ENCODE results near the gene RNF220. TPM values are rescaled to one million over a fixed set of nuclear protein-coding genes. Genes with fewer than 3 reads are reported as not detected.

RNF220 gene
- total RNA-seq, 1 experiment from 2014 or later, result 92.4 TPM

DNA sequence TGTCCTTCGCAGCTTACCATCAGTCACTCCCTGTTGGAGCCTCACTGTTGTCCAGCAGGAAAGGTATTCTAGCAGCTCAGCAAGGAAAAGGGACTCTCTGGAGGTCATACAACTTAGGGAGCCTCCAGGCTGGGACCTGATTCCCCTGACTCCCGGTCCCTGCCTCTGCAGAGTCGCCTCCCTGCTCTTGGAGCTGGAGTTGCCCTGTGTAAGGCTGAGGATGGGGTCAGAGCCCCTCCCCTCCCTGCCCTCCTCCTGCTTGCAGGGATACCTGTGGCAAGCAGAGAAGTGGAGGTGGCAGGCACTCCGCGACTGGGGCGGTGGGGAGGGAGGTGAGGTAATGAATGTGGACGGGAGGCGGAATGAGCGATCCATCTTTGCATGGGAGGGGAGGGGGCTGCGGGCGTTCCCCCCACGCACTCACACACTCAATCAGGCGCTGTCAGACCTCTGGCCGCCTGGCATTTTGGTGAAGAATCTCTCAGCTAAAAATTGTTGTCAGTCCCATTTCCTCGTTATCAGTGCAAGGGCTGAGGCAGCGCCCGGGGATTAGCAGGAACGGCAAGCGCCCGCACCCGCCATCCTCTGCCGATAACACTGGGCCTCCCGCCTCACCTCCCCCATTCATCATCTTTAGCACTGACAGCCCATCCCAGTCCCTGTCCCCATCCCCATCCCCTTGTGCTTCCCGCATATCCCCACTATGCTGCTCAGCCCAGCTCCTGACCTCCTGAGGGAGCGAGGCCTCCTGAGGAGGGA is 204.9 kb downstream of the RNF220 start:
- no peak for DNase-seq
- Histone ChIP-seq H3K27me3 (replicated peaks; ENCODE audit: control insufficient read depth, insufficient read depth, low read length) (no peaks in the 10 kb centered on the region), H3K9me3 (no peaks in the 10 kb centered on the region), H3K36me3 (ENCODE audit: control insufficient read depth, insufficient read depth, low read length) (no peaks in the 10 kb centered on the region), H3K4me3 (ENCODE audit: low read depth, low read length) (no peak overlapping the region), H3K4me1 (no peaks in the 10 kb centered on the region)
- Mint-ChIP-seq H3K27me3 (ENCODE audit: insufficient read depth, unreplicated experiment) (peaks cover 3% of the 10 kb centered on the region), H3K4me3 (ENCODE audit: unreplicated experiment) (no peak overlapping the region), H3K9me3 (ENCODE audit: unreplicated experiment) (no peaks in the 10 kb centered on the region), H3K27ac (ENCODE audit: unreplicated experiment) (no peak overlapping the region), H3K36me3 (ENCODE audit: insufficient read depth, unreplicated experiment) (no peaks in the 10 kb centered on the region), H3K4me1 (ENCODE audit: low read depth, unreplicated experiment) (no peaks in the 10 kb centered on the region)
- BruUV-seq (replicated peaks), result no TSS peak
- ChIA-PET POLR2A (interaction anchor here (1.4 kb wide), 1 partner anchor 22 kb away, joined by 10 read pairs; no protein-coding TSS in a partner anchor), CTCF (no interaction called here)
- intact Hi-C loops (cut with micrococcal nuclease; ENCODE audit: unreplicated experiment), result loop anchor here (1.0 kb wide), 1 partner anchor 43 kb away; no protein-coding TSS in a partner anchor
- TF ChIP-seq, protein P1, sequence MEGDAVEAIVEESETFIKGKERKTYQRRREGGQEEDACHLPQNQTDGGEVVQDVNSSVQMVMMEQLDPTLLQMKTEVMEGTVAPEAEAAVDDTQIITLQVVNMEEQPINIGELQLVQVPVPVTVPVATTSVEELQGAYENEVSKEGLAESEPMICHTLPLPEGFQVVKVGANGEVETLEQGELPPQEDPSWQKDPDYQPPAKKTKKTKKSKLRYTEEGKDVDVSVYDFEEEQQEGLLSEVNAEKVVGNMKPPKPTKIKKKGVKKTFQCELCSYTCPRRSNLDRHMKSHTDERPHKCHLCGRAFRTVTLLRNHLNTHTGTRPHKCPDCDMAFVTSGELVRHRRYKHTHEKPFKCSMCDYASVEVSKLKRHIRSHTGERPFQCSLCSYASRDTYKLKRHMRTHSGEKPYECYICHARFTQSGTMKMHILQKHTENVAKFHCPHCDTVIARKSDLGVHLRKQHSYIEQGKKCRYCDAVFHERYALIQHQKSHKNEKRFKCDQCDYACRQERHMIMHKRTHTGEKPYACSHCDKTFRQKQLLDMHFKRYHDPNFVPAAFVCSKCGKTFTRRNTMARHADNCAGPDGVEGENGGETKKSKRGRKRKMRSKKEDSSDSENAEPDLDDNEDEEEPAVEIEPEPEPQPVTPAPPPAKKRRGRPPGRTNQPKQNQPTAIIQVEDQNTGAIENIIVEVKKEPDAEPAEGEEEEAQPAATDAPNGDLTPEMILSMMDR (IDR thresholded peaks at IDR 0.05; ENCODE audit: insufficient read depth in 1 of 2, low read depth in 1 of 2, low read length in 1 of 2, severe bottlenecking in 1 of 2, unreplicated experiment in 1 of 2), result no peak

DNA sequence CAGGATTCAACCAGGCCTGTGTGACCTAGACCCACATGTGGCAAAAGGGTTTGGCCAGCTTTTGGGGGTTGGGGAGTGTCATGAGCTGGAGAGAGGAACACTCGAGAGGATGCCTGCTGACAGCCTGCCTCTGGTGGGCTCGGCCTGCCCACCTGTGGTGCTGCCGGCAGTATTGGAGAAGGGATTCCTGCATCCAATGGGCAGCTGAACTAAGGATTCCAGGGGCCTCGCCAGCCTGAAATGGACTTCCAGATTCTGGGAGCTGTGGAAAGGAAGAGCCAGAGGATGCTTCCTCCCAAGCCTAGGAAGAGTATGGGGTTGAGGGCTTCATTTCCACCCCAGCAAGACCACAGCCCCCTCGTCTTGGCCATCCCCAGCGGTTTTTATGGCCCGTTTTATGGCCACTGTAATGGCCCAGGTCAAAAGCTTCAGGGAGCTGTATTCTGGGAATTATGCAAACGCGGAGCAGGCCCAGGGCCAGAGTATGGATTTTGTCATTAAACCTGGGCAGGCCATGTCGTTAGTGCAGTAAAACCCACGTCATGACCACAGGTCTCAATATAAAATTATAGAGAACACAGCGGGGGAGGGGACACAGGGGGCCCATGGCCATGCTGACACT is 205.6 kb downstream of the RNF220 start:
- peaks cover 3% of the 10 kb centered on the region for H3K27me3 Mint-ChIP-seq (ENCODE audit: insufficient read depth, unreplicated experiment)
- no peaks in the 10 kb centered on the region for H3K9me3 Mint-ChIP-seq (ENCODE audit: unreplicated experiment)
- ChIA-PET POLR2A (interaction anchor here (1.4 kb wide), 1 partner anchor 22 kb away, joined by 10 read pairs; no protein-coding TSS in a partner anchor), CTCF (interaction anchor here (0.5 to 1.2 kb wide), 2 partner anchors 15 to 42 kb away, joined by 3 to 4 read pairs; no protein-coding TSS in a partner anchor)
- TF ChIP-seq, protein P1 (IDR thresholded peaks at IDR 0.05; ENCODE audit: insufficient read depth in 1 of 2, low read depth in 1 of 2, low read length in 1 of 2, severe bottlenecking in 1 of 2, unreplicated experiment in 1 of 2), result no peak
- no peaks in the 10 kb centered on the region for H3K4me1 Mint-ChIP-seq (ENCODE audit: low read depth, unreplicated experiment)
- no TSS peak for BruUV-seq (replicated peaks)
- no peaks in the 10 kb centered on the region for H3K36me3 ChIP-seq (ENCODE audit: control insufficient read depth, insufficient read depth, low read length)
- H3K4me3 Mint-ChIP-seq (ENCODE audit: unreplicated experiment), result no peak overlapping the region
- H3K27ac Mint-ChIP-seq (ENCODE audit: unreplicated experiment), result no peak overlapping the region
- H3K9me3 ChIP-seq, result no peaks in the 10 kb centered on the region
- H3K4me3 ChIP-seq (ENCODE audit: low read depth, low read length), result no peak overlapping the region
- intact Hi-C loops (cut with micrococcal nuclease; ENCODE audit: unreplicated experiment), result no loop called here
- no peaks in the 10 kb centered on the region for H3K36me3 Mint-ChIP-seq (ENCODE audit: insufficient read depth, unreplicated experiment)
- H3K4me1 ChIP-seq, result no peaks in the 10 kb centered on the region
- DNase-seq, result no peak
- H3K27me3 ChIP-seq (replicated peaks; ENCODE audit: control insufficient read depth, insufficient read depth, low read length), result no peaks in the 10 kb centered on the region

DNA sequence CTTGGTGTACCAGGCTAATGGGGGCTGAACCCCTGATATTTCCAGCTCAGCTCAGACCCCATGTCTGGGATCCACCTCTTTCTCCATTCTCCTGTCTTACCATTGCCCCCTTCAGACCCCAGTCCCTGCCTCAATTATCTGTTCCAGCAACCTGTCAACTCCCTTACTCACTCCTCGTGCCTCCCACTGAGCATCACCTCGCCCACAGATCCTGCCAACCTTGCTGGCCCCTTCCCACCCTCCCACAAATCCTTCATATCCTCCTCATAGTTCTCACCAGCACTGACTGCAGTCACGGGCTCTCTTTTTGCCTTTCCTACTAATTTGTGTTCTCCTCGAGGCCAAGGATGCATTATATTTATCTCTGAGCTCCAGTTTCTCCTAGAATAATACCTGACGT is 206.4 kb downstream of the RNF220 start:
- TF ChIP-seq, protein P1 (IDR thresholded peaks at IDR 0.05; ENCODE audit: insufficient read depth in 1 of 2, low read depth in 1 of 2, low read length in 1 of 2, severe bottlenecking in 1 of 2, unreplicated experiment in 1 of 2), result no peak
- no TSS peak for BruUV-seq (replicated peaks)
- H3K4me3 Mint-ChIP-seq (ENCODE audit: unreplicated experiment), result no peak overlapping the region
- no peaks in the 10 kb centered on the region for H3K4me1 ChIP-seq
- no peak overlapping the region for H3K4me3 ChIP-seq (ENCODE audit: low read depth, low read length)
- ChIA-PET CTCF (interaction anchor here (1.2 kb wide), 1 partner anchor 41 kb away, joined by 4 read pairs; no protein-coding TSS in a partner anchor), POLR2A (interaction anchor here (1.4 kb wide), 1 partner anchor 21 kb away, joined by 10 read pairs; no protein-coding TSS in a partner anchor)
- DNase-seq, result no peak
- H3K4me1 Mint-ChIP-seq (ENCODE audit: low read depth, unreplicated experiment), result no peaks in the 10 kb centered on the region
- H3K9me3 Mint-ChIP-seq (ENCODE audit: unreplicated experiment), result no peaks in the 10 kb centered on the region
- intact Hi-C loops (cut with micrococcal nuclease; ENCODE audit: unreplicated experiment), result no loop called here
- peaks cover 3% of the 10 kb centered on the region for H3K27me3 Mint-ChIP-seq (ENCODE audit: insufficient read depth, unreplicated experiment)
- H3K9me3 ChIP-seq, result no peaks in the 10 kb centered on the region
- H3K36me3 Mint-ChIP-seq (ENCODE audit: insufficient read depth, unreplicated experiment), result no peaks in the 10 kb centered on the region
- H3K36me3 ChIP-seq (ENCODE audit: control insufficient read depth, insufficient read depth, low read length), result no peaks in the 10 kb centered on the region
- no peak overlapping the region for H3K27ac Mint-ChIP-seq (ENCODE audit: unreplicated experiment)
- no peaks in the 10 kb centered on the region for H3K27me3 ChIP-seq (replicated peaks; ENCODE audit: control insufficient read depth, insufficient read depth, low read length)

Data from Caco-2 (cell line).